HUES64 (cell line): ENCODE data around the gene ITGAX.

Experiments used
- H3K27ac ChIP-seq: 2 replicates; pipeline ENCODE4 v1.7.0; 2013; ENCODE audit warnings: low read depth, low read length, inconsistent platforms
- H3K27me3 ChIP-seq: 2 replicates; pipeline ENCODE4 v1.6.1; 2013; ENCODE audit warnings: mild to moderate bottlenecking, low read length; ENCODE audit not compliant: insufficient read depth
- H3K36me3 ChIP-seq: 2 replicates; pipeline ENCODE4 v1.6.1; 2013; ENCODE audit warnings: mild to moderate bottlenecking, low read length; ENCODE audit not compliant: insufficient read depth
- H3K4me1 ChIP-seq: 2 replicates; pipeline ENCODE4 v1.6.1; 2013; ENCODE audit warnings: mild to moderate bottlenecking, low read length, moderate library complexity; ENCODE audit not compliant: insufficient read depth
- H3K4me3 ChIP-seq: 2 replicates; pipeline ENCODE4 v1.5.1; 2013; ENCODE audit warnings: mild to moderate bottlenecking, low read length, moderate library complexity
- H3K9ac ChIP-seq: 2 replicates; pipeline ENCODE4 v1.6.1; 2013; ENCODE audit warnings: mild to moderate bottlenecking, low read depth, low read length
- H3K9me3 ChIP-seq: 2 replicates; pipeline ENCODE4 v1.6.1; 2013; ENCODE audit warnings: low read depth, low read length; ENCODE audit not compliant: insufficient read depth
- WGBS: fragments of 150-250, 120-280 bp; methylation state at CpG from one replicate; pipeline ENCODE4 v1.1.7; 2013; ENCODE audit warnings: missing lambda C conversion rate; 5-methylcytosine and 5-hydroxymethylcytosine counted together

Gene ITGAX

DNA sequence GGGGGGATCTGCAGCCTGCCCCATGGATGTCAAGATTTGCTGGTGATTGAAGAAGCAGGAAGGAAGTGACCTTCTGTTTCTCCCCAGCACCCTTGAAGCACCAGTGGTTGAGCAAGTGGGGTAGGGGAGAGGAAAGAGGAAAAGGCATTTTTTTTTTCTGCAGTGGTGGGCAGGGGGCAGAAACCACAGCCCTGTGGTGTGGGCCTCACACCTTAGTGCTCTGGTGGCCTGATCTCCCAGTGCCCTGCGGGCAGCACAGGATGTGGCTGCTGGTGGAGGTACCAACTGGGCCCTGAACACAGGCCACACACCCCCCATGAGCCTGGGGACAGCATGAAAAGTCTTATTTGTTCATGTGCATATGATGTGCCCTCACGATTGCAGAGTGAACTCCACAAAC, 45.2 kb downstream of the ITGAX start:
- WGBS: 89% methylated on average over 2 of the region's 2 CpGs
- H3K27me3 ChIP-seq: no peaks in the 10 kb centered on the region
- H3K36me3 ChIP-seq: no peaks in the 10 kb centered on the region
- no peak overlapping the region for H3K9ac ChIP-seq
- H3K27ac ChIP-seq: no peak overlapping the region
- no peaks in the 10 kb centered on the region for H3K9me3 ChIP-seq
- no peak overlapping the region for H3K4me3 ChIP-seq
- no peaks in the 10 kb centered on the region for H3K4me1 ChIP-seq

DNA sequence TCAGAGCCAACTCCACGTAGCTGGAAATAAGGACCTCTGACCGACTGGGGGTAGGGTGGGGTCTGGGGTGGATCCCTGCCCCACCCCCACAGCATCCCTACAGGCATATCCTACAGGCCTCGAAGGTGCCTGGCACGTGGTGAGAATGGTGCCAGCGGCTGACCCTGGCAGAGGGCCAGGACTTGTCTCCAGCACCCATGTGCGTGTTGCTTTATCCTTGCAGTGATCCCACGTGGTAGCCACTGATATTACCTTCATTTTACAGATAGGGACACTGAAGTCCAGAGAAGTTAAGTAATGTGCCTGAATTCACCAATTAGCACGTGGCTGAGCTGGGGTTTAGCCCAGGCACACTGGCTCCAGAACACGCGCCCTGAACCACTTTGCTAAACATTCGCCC, 46.5 kb downstream of the ITGAX start:
- WGBS: 89% methylated on average over 10 of the region's 11 CpGs
- no peak overlapping the region for H3K4me3 ChIP-seq

GRCh38 chr16:31402687-31403086, 47.7 kb downstream of the ITGAX start:
- Histone ChIP-seq H3K9me3 (no peaks in the 10 kb centered on the region), H3K36me3 (no peaks in the 10 kb centered on the region), H3K4me1 (no peaks in the 10 kb centered on the region), H3K4me3 (no peak overlapping the region), H3K9ac (no peak overlapping the region), H3K27me3 (no peaks in the 10 kb centered on the region), H3K27ac (no peak overlapping the region)
- WGBS: 91% methylated on average over 1 of the region's 1 CpG

More for the DNA sequence above, 46.5 kb downstream of the ITGAX start:
- Histone ChIP-seq H3K36me3 (no peaks in the 10 kb centered on the region), H3K9ac (no peak overlapping the region), H3K27ac (no peak overlapping the region), H3K27me3 (no peaks in the 10 kb centered on the region), H3K4me1 (no peaks in the 10 kb centered on the region), H3K9me3 (no peaks in the 10 kb centered on the region)

- no peaks in the 10 kb centered on the region for H3K27me3 ChIP-seq
- H3K4me3 ChIP-seq: no peak overlapping the region
- 93% methylated on average over 21 of the region's 21 CpGs for WGBS
- H3K4me1 ChIP-seq: no peaks in the 10 kb centered on the region
- no peaks in the 10 kb centered on the region for H3K9me3 ChIP-seq
- no peaks in the 10 kb centered on the region for H3K36me3 ChIP-seq
- H3K27ac ChIP-seq: no peak overlapping the region
- no peak overlapping the region for H3K9ac ChIP-seq
Observed at GRCh38 chr16:31403590-31404352, 48.8 kb downstream of the ITGAX start.

DNA sequence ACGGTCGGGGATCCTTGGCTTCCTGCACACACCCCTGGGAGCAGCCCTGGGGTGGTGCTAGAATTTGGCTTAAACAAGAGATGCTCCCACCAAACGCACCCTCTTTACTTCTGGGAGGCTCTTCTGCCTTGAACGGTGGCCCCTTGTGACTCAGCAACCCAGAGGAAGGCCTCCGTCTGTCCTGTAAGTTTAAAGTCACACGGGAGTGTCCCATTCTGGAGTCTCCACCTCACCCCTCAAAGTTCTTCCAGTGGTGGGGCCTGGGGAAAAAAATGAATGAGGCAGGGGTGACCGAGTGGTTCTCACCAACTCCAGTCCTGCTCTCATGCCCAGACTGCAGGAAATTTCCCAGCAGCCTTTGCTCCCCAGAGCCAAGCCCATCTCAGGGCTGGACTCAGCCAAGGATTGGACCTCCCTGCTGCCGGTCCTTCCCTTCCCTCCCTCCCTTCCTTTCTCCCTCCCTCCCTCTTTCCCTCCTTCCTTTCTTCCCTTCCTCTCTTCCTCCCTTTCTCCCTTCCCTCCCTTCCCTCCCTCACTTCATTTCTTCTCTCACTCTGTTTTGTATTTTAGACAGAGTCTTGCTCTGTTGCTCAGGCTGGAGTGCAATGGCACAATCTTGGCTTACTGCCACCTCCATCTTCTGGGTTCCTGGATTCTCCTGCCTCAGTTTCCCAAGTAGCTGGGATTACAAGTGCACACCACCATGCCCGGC, 49.5 kb downstream of the ITGAX start:
- H3K9me3 ChIP-seq: no peaks in the 10 kb centered on the region
- H3K9ac ChIP-seq: no peak overlapping the region
- H3K4me1 ChIP-seq: no peaks in the 10 kb centered on the region
- H3K36me3 ChIP-seq: no peaks in the 10 kb centered on the region
- 87% methylated on average over 8 of the region's 9 CpGs for WGBS
- H3K27ac ChIP-seq: no peak overlapping the region
- no peaks in the 10 kb centered on the region for H3K27me3 ChIP-seq
- H3K4me3 ChIP-seq: no peak overlapping the region

- WGBS: 86% methylated on average over 8 of the region's 8 CpGs
- H3K4me3 ChIP-seq: no peak overlapping the region
- H3K9ac ChIP-seq: no peak overlapping the region
- no peak overlapping the region for H3K27ac ChIP-seq
- H3K27me3 ChIP-seq: no peaks in the 10 kb centered on the region
- H3K36me3 ChIP-seq: no peaks in the 10 kb centered on the region
- no peaks in the 10 kb centered on the region for H3K4me1 ChIP-seq
- H3K9me3 ChIP-seq: no peaks in the 10 kb centered on the region
Observed at GRCh38 chr16:31407406-31407805, 52.4 kb downstream of the ITGAX start.

- Histone ChIP-seq H3K9ac (no peak overlapping the region), H3K27ac (no peak overlapping the region), H3K27me3 (no peaks in the 10 kb centered on the region), H3K36me3 (no peaks in the 10 kb centered on the region), H3K4me3 (no peak overlapping the region), H3K9me3 (no peaks in the 10 kb centered on the region), H3K4me1 (no peaks in the 10 kb centered on the region)
- WGBS: 80% methylated on average over 3 of the region's 3 CpGs
Observed at GRCh38 chr16:31409433-31409832, 54.5 kb downstream of the ITGAX start.

GRCh38 chr16:31410082-31410481, 55.1 kb downstream of the ITGAX start:
- Histone ChIP-seq H3K36me3 (no peaks in the 10 kb centered on the region), H3K27ac (no peak overlapping the region), H3K9me3 (no peaks in the 10 kb centered on the region), H3K4me3 (no peak overlapping the region), H3K27me3 (no peaks in the 10 kb centered on the region), H3K9ac (no peak overlapping the region), H3K4me1 (no peaks in the 10 kb centered on the region)
- WGBS: 88% methylated on average over 9 of the region's 9 CpGs

GRCh38 chr16:31411024-31411844, 56.3 kb downstream of the ITGAX start:
- 89% methylated on average over 22 of the region's 22 CpGs for WGBS
- Histone ChIP-seq H3K4me1 (no peaks in the 10 kb centered on the region), H3K27ac (no peak overlapping the region), H3K9ac (no peak overlapping the region), H3K36me3 (no peaks in the 10 kb centered on the region), H3K27me3 (no peaks in the 10 kb centered on the region), H3K4me3 (no peak overlapping the region), H3K9me3 (no peaks in the 10 kb centered on the region)

GRCh38 chr16:31412750-31413149, 57.8 kb downstream of the ITGAX start:
- no peaks in the 10 kb centered on the region for H3K9me3 ChIP-seq
- no peaks in the 10 kb centered on the region for H3K36me3 ChIP-seq
- no peak overlapping the region for H3K27ac ChIP-seq
- H3K4me1 ChIP-seq: no peaks in the 10 kb centered on the region
- 92% methylated on average over 10 of the region's 10 CpGs for WGBS
- no peaks in the 10 kb centered on the region for H3K27me3 ChIP-seq
- no peak overlapping the region for H3K9ac ChIP-seq
- no peak overlapping the region for H3K4me3 ChIP-seq

GRCh38 chr16:31413381-31413780, 58.4 kb downstream of the ITGAX start:
- H3K4me1 ChIP-seq: no peaks in the 10 kb centered on the region
- H3K4me3 ChIP-seq: no peak overlapping the region
- H3K27me3 ChIP-seq: no peaks in the 10 kb centered on the region
- H3K36me3 ChIP-seq: no peaks in the 10 kb centered on the region
- 91% methylated on average over 5 of the region's 5 CpGs for WGBS
- H3K9me3 ChIP-seq: no peaks in the 10 kb centered on the region
- H3K9ac ChIP-seq: no peak overlapping the region
- H3K27ac ChIP-seq: no peak overlapping the region
